Uterus (tissue), 2 donors: ENCODE data around the gene PABPN1L.

ENCODE experiments used
- CTCF ChIP-seq, 4 experiments: fragments of 200-600 bp in 2 of 4; fragments of 450-650 bp in 2 of 4; sonication (generic) in 2 of 4; IDR thresholded peaks; one replicate each; pipeline ENCODE4 v1.5.1; 2016 to 2019; ENCODE audit warnings: antibody characterized with exemption in 4 of 4, mild to moderate bottlenecking in 2 of 4, moderate library complexity in 1 of 4
- POLR2A ChIP-seq, 2 donors: fragments of 450-650 bp; IDR thresholded peaks; one replicate each; pipeline ENCODE4 v1.6.1; 2016; ENCODE audit warnings: antibody characterized with exemption in 2 of 2, mild to moderate bottlenecking in 1 of 2, moderate library complexity in 1 of 2

GRCh38 chr16:88896238-88897070, 30.0 kb upstream of the PABPN1L start:
- no peak for TF ChIP-seq CTCF (IDR thresholded peaks at IDR 0.05)
- no peak for TF ChIP-seq POLR2A (IDR thresholded peaks at IDR 0.05)
